ENCODE data around the gene WDR74.

DNA sequence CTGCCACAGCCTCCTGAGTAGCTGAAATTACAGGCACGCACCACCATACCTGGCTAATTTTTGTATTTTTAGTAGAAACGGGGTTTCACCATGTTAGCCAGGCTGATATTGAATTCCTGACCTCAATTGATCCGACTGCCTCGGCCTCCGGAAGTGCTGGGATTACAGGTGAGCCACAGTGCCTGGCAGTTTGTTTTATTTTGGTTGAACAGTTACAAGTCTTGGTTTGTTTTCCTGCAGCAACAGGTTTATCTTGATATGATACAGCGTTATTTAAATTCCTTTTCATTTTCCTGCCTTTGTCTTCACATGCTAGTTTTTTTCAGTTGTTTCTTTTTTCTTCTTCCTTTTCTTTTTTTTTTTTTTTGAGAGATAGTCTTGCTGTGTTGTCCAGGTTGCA lies 37.3 kb upstream of the WDR74 start:
- TF ChIP-seq POLR2A (IDR thresholded peaks at IDR 0.05) (no peak), EP300 (IDR thresholded peaks at IDR 0.05) (no peak), POLR2AphosphoS5 (IDR thresholded peaks at IDR 0.05) (no peak)
- TF ChIP-seq, protein P1, sequence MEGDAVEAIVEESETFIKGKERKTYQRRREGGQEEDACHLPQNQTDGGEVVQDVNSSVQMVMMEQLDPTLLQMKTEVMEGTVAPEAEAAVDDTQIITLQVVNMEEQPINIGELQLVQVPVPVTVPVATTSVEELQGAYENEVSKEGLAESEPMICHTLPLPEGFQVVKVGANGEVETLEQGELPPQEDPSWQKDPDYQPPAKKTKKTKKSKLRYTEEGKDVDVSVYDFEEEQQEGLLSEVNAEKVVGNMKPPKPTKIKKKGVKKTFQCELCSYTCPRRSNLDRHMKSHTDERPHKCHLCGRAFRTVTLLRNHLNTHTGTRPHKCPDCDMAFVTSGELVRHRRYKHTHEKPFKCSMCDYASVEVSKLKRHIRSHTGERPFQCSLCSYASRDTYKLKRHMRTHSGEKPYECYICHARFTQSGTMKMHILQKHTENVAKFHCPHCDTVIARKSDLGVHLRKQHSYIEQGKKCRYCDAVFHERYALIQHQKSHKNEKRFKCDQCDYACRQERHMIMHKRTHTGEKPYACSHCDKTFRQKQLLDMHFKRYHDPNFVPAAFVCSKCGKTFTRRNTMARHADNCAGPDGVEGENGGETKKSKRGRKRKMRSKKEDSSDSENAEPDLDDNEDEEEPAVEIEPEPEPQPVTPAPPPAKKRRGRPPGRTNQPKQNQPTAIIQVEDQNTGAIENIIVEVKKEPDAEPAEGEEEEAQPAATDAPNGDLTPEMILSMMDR (IDR thresholded peaks at IDR 0.05) = no peak

Data from upper lobe of left lung (tissue), 4 donors.